Measurements from ENCODE around the gene OPRM1.
"Not testable (repeated sequence)": the region's sequence is repeated elsewhere in the genome, so short reads cannot be mapped to it uniquely, and the experiment has no call there.

OPRM1 gene

DNA sequence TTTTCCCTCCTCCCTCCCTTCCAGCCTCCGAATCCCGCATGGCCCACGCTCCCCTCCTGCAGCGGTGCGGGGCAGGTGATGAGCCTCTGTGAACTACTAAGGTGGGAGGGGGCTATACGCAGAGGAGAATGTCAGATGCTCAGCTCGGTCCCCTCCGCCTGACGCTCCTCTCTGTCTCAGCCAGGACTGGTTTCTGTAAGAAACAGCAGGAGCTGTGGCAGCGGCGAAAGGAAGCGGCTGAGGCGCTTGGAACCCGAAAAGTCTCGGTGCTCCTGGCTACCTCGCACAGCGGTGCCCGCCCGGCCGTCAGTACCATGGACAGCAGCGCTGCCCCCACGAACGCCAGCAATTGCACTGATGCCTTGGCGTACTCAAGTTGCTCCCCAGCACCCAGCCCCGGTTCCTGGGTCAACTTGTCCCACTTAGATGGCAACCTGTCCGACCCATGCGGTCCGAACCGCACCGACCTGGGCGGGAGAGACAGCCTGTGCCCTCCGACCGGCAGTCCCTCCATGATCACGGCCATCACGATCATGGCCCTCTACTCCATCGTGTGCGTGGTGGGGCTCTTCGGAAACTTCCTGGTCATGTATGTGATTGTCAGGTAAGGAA lies at the start of gene OPRM1:
Gene OPRM1 (plus strand): TSS at position 10 of the 612 bp plus-strand sequence. CDS start 305 bp downstream, at position 315.
- DNase-seq: no peak

- DNase-seq: no peak
Measured at GRCh38 chr6:153989989-153990388, 49.1 kb upstream of the OPRM1 start.

GRCh38 chr6:153994004-153994403 lies 45.0 kb upstream of the OPRM1 start:
- DNase-seq: no peak

DNA sequence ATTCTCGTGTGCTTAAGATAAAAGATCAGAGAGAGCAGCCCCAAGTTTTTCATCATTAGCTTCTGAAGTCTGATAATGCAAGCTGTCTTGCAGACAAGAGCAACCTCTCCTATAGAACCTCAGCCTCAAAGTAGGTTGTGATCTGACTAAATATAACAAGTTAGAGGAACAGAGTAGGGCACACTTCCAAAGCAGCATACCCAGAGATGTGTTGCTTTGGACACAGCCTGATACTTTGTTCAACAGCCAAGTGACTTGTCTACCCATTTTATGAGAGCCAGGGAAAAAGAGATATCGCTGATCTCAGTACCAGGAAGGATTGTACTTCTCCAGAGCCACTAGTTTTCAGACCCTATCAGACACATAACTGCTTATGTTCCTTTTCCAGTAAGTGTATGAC lies 44.2 kb upstream of the OPRM1 start:
- DNase-seq: no peak

GRCh38 chr6:153997221-153997620 lies 41.8 kb upstream of the OPRM1 start:
- DNase-seq: no peak

DNA sequence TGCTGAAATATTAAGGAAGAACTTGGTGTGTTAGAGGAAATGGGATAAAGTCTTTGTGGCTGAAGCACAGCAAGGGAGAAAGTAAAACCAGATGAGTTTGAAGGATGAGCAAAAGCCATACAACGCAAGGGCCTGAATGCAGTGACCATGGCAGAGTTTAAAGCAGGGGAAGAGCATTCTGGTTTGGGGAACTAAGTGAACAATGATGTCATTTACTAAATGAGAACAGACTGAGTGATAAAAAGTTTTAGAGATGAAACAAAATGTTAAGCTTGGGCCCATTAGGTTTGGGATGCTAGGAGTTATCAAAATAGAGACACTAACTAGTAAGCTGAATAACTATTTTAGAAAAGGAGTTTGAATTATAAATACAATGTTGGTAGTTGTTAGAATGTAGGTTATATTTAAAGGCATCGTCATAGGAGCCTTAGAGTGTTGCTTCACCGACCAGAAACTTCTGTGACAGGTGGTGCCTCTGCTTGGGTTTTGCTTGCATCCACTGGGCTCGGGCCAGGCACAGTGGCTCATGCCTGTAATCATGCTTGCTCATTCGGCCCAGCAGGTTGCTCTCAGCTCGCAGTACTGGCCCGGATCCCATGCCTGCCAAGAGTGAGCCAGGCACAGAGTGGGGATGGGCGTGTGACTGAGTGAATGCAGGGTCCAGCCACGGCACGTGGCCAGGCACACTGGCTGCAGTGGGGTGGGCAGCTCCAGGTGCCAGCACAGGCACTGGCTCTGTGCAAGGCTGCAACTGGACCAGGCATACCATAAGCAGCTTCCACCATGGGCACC lies 37.4 kb upstream of the OPRM1 start:
- DNase-seq: no peak

DNA sequence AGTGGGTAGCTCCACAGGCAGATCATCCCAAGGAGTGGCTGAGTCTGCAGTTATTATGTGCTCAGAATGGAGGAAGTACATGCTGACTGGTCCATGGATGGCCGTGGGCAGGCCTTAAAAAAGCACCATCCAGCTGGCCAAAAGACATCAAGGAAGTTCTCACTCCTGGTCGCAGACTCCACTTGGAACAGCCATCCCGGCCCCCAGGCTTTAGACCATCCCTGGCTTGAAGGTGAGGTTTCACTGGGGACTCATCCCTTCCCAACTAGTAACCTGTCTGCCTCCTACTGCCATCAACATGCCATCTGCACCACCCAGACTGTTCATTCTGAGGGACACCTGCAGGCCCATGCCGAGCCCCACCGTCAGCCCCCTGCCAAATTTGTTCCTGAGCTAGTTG lies 36.1 kb upstream of the OPRM1 start:
- DNase-seq: no peak

DNA sequence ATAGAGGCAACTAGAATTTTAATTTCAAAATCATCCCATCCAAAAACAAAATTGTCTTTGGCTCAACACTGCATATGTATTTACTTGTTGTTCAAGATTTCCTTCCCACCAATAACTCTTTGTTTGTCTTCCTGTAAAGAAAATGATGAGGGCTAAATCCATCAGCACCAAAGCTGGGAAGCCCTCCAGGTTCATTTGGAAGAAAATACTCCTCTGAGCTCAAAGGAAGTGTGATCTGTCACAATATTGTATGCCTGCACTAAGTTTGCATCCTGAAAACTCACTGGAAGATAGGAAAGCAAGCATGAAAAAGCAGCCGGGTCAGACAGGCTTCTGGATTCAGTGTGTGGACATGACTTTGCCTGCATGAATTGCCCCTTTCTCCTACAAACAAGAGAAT lies 28.7 kb upstream of the OPRM1 start:
- DNase-seq: no peak

GRCh38 chr6:154012852-154013251 lies 26.2 kb upstream of the OPRM1 start:
- no peak for DNase-seq

DNA sequence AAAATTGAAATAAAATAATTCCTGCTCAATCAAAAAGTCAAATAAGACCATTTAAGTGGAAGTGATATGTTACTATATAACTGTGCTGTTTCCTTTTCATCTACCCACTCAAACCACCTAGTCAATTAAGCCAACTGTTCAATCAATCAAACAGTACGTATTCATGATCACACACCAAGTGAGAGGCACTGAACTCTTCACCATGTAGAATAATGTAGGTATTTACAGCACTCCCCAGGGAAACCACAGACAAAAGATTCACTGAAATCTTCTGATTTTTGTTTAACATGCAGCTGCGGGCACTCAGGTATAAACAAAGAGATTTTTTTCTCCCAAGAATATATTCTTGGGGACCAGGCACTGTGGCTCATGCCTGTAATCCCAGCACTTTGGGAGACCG lies 21.3 kb upstream of the OPRM1 start:
- no peak for DNase-seq

DNA sequence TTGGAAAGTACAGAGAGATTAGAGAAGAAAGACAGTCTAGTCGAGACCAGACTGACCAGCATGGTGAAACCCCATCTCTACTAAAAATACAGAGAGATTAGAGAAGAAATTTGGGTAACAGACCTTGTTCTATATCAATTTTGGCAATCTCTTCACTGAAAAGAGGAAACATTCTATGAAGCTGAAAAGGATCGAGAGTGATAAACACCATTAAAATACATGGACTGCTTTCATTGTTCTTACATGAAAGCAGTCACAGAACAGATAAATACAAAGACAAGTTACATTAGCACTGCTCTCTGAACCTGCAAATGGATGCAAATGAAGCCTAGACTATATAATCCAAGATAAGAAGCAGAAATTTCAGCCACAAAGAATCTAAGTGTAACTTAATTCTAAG lies 8.4 kb upstream of the OPRM1 start:
- DNase-seq: no peak

DNA sequence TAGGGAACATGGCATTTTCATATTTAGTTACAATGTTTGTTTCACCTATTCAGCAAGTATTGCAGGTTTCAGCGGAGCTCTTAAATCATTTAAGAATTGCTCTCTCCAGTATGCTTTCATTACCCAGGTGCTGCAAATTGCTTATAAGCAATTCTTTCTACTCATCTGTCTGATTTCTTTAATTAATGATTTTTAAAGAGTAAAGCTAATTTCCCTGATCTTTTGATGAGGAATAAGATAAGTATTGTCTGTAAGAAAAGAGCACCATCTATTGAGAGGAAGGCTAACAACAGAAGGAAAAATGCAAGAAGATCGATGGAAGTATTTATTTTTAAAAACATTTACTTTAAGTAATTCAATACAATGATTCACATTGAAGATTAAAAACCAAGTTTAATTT lies 2.0 kb downstream of the OPRM1 start:
- DNase-seq: peak in 1 of 2 experiments; percentile 16

DNA sequence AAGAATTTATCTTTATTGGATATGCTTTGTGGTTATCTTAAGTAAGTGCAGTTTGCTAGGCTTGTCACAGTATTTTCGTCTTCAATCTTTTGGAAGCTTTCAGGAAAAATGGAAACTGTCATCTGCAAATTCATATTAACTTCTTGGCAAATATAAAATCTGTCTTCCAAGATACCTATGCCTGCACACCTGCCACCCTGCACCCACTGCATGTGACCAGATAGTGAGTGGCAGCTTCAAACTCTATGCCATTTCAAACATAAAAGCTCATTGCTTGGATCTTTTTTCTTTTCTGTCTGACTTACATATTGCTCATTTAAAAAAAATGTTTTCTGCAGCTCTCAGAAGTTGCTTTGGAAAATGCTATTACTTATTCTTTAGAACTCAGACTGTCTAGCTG lies 14.1 kb downstream of the OPRM1 start:
- no peak for DNase-seq

DNA sequence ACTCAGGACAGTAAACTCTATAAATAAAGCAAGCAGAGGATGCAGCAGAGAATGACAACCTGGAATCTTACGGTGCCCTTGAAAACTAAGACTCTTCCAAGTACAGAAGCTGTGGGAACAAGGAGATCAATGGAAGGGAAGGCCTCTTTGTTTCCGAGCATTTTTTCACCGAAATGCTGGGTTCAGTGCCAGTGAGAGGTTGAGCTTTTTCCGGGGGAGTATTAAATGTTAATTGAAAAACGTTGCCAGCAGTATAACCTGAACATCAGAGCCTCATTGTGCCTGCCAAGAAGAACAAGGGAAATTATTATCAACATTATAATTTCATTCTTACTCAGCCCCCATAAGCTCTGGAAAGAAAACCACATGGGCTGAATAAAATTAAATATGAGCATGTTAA lies 17.5 kb downstream of the OPRM1 start:
- no peak for DNase-seq

GRCh38 chr6:154057098-154057497 lies 18.1 kb downstream of the OPRM1 start:
- DNase-seq: no peak

DNA sequence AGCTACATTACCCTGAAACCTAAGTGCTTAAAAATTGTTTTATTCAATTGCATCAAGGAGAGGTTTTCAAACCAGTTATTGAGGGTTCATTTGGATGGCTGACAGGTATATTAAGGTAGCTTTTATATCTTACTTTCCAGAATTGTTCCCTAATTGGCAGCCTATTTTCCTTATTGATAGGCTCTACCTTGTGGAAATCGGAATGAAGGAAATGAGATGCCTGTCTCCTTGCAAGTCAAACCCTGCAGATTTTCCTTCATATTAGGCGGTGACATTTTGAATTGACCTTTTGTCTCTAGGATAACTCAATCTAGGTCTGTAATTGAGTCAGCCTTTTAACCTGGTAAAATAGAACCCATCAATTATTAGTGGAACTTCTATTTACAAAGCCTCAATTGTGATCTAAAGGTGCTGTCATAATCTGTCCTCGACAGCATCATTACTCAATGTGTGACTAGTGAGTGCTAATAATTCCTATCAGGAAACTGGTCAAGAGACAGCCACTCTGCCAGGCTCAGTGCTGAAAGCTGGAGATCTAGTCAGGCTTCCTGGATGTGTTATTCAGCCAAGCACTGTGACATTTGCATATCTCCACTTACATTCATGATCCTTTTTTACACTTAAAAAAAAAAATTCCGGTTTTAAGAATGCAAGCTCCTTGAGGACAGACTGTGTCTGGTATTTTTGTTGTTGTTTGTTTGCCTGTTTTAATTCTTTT lies 20.1 kb downstream of the OPRM1 start:
- no peak for DNase-seq

GRCh38 chr6:154060076-154060475 lies 21.0 kb downstream of the OPRM1 start:
- no peak for DNase-seq

DNA sequence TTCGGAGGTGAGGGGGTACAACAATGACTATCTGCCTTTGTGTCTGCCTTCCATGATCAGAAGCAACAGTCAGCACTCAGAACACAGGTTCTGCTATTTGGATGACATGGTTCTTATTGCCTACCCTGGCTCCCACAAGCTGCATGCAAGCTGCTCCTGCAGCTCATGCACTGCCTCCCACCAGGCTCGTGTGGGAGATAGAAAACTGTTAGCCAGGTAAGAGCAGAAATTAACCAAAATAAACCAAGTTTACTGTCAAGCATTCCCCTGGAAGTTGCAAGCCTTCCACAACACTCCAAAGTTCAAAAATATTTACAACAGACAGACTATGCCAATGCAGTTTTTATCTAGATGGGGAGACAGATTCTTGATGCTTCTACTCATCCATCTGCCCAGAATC lies 31.0 kb downstream of the OPRM1 start:
- DNase-seq: no peak

DNA sequence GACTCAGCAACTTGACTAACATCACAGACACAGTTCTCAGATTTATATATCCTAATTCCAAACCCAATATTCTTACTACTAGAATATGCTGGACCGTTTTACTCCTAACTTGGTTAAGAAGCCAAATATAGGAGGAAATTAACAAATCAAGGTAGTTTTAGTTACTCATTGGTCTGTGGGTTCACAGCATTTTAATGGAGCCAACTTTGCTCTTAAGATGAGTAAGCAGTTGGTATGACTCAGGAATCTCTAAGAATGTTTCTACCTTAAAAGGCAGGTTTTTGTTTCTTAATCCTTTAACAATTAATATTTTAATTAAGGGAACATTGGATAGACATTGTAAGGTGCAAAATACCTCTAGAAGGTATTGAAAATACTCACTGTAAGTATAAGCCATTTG lies 31.6 kb downstream of the OPRM1 start:
- no peak for DNase-seq

GRCh38 chr6:154071236-154071635 lies 32.2 kb downstream of the OPRM1 start:
- no peak for DNase-seq

DNA sequence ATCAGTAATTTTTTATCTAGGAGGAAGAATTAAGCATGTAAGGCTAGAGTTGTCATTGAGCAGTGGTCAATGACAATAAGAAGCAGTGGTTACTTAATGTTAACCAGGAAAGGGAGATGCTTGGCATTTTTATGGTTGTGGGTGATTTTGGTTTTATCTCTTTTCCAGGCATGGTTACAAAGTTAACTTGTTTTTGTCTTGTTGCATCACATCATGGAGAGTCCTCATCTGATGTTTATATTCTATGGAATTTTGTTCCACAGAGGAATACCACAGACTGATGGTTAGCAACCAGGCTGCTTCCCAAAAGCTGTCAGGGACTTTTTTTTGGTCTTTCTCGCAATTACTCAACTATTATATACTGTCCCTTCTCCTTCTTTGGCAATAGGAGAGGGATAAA lies 32.7 kb downstream of the OPRM1 start:
- DNase-seq: no peak

DNA sequence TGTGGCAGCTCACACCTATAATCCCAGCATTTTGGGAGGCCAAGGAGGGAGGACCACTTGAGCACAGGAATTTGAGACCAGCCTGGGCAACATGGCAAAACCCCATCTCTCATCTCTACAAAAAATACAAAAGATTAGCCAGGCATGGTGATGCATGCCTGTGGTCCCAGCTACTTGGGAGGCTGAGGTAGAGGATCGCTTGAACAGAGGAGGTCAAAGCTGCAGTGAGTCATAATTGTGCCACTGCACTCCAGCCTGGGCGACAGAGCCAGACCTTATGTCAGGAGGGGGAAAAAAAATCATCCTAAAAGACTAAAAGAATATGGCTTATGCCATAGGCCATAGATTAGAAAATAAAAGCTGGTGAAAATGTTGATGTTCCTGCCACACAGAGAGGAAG lies 39.6 kb downstream of the OPRM1 start:
- not testable (repeated sequence) for DNase-seq

GRCh38 chr6:154080461-154081189 lies 41.6 kb downstream of the OPRM1 start:
- DNase-seq: no peak

Measured in Kasumi-1 (cell line).